Measurements from ENCODE around the gene MCTP2. TPM values are rescaled to one million over a fixed set of nuclear protein-coding genes. Genes with fewer than 3 reads are reported as not detected.

Gene MCTP2
- total RNA-seq, 1 donor from 2014 or later: 6.3 TPM

DNA sequence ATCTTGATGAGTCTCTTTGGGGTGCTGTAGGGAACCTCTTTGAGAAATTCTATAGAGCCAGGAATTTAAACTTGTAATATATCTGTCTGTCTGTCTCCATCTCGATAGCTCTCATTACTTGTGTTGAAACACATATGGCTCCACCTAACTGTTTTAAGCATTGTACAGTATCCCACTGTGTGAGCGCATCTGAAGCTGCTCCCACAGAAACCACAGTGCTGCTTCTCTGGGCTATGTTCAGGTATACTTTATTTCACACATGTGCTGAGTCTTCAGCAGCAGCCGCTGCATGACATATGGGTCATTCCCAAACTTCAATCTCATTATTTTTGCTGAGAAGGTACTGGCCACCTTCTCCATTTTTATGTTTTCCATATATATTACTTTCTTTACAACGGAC lies 63.9 kb downstream of the MCTP2 start:
- no peak for DNase-seq (ENCODE audit: low read depth)
- Histone ChIP-seq H3K4me3 (ENCODE audit: low read depth, low read length) (no peak overlapping the region), H3K27me3 (ENCODE audit: control insufficient read depth, insufficient read depth, low read length) (no peaks in the 10 kb centered on the region), H3K36me3 (ENCODE audit: control insufficient read depth, insufficient read depth, low read length) (no peaks in the 10 kb centered on the region)
- TF ChIP-seq, protein P1, sequence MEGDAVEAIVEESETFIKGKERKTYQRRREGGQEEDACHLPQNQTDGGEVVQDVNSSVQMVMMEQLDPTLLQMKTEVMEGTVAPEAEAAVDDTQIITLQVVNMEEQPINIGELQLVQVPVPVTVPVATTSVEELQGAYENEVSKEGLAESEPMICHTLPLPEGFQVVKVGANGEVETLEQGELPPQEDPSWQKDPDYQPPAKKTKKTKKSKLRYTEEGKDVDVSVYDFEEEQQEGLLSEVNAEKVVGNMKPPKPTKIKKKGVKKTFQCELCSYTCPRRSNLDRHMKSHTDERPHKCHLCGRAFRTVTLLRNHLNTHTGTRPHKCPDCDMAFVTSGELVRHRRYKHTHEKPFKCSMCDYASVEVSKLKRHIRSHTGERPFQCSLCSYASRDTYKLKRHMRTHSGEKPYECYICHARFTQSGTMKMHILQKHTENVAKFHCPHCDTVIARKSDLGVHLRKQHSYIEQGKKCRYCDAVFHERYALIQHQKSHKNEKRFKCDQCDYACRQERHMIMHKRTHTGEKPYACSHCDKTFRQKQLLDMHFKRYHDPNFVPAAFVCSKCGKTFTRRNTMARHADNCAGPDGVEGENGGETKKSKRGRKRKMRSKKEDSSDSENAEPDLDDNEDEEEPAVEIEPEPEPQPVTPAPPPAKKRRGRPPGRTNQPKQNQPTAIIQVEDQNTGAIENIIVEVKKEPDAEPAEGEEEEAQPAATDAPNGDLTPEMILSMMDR (IDR thresholded peaks at IDR 0.05; ENCODE audit: insufficient read depth, low read length, poor library complexity, severe bottlenecking): no peak

DNA sequence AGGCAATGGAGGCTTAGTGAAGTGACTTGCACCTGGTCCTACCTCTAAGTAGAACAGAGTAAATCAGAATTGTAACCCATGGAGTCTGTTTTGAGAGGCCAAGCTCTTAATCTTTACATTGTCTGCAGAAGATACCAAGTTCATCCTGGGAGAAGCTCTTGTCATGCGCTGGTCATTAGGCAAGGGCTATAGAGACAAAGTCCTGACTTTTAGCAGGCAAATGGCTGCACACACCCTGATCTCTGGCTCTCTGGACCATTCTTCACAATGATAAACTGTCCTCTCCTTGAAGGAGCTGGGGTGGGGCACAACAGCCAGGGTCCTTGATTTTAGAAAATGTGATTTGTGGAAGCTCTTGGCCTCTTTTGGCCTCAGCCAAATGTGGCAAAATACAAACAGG lies 65.4 kb downstream of the MCTP2 start:
- TF ChIP-seq, protein P1 (IDR thresholded peaks at IDR 0.05; ENCODE audit: insufficient read depth, low read length, poor library complexity, severe bottlenecking): no peak
- DNase-seq (ENCODE audit: low read depth): no peak
- Histone ChIP-seq H3K36me3 (ENCODE audit: control insufficient read depth, insufficient read depth, low read length) (no peaks in the 10 kb centered on the region), H3K4me3 (ENCODE audit: low read depth, low read length) (no peak overlapping the region), H3K27me3 (ENCODE audit: control insufficient read depth, insufficient read depth, low read length) (no peaks in the 10 kb centered on the region)

DNA sequence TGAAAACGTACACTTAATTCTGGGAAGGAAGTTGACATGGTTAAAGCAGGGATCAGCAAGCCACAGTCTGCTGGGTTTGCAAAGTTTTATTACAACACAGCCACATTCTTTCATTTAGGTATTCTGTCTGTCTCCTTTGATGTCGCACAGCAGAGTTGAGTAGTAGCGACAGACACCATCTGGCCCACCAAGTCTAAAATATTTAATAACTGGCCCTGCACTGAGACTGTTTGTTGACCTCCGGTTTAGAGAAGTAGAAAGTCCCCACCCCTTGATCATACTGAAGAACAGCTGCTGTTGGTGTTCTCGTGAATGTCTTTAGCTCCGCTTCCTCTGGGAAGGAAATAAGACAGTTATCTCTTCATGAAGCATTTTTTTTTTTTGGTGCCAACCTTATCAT lies 66.2 kb downstream of the MCTP2 start:
- no peaks in the 10 kb centered on the region for H3K36me3 ChIP-seq (ENCODE audit: control insufficient read depth, insufficient read depth, low read length)
- DNase-seq (ENCODE audit: low read depth): no peak
- no peaks in the 10 kb centered on the region for H3K27me3 ChIP-seq (ENCODE audit: control insufficient read depth, insufficient read depth, low read length)
- no peak overlapping the region for H3K4me3 ChIP-seq (ENCODE audit: low read depth, low read length)
- TF ChIP-seq, protein P1 (IDR thresholded peaks at IDR 0.05; ENCODE audit: insufficient read depth, low read length, poor library complexity, severe bottlenecking): no peak

DNA sequence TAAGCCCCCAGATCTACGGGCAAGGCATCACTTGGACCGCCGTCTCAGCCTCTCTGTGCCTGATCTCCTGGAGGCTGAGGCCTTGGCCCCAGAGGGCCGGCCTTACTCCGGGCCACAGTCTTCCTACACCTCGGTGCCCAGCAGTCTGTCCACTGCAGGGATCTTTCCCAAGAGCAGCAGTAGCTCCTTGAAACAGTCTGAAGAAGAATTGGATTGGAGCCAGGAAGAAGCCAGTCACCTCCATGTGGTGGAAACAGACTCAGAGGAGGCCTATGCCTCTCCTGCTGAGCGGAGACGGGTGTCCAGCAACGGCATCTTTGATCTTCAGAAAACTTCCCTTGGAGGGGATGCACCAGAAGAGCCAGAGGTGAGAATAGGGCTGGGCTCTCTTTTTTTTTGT lies 67.0 kb downstream of the MCTP2 start:
- TF ChIP-seq, protein P1 (IDR thresholded peaks at IDR 0.05; ENCODE audit: insufficient read depth, low read length, poor library complexity, severe bottlenecking): no peak
- Histone ChIP-seq H3K4me3 (ENCODE audit: low read depth, low read length) (no peak overlapping the region), H3K27me3 (ENCODE audit: control insufficient read depth, insufficient read depth, low read length) (no peaks in the 10 kb centered on the region), H3K36me3 (ENCODE audit: control insufficient read depth, insufficient read depth, low read length) (no peaks in the 10 kb centered on the region)
- DNase-seq (ENCODE audit: low read depth): no peak

DNA sequence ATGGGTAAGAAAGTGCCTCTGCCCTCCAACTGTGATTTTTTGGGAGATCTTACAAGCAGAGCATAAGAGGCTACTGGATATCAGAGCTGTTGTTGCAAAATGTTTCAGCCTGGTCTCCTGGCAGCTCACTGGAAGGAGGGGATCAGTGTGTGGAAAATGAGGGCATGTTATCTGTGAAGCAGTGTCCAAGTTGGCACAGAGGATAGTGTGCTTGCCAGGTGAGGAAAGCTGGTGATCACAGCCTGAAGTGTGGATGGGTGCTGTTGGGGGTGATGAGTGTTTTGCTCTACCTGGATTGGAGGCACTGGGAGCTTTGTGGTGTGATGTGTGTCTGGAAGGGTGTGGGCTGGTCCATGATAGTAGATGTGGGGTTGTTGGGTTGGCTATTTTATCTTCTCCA lies 69.3 kb downstream of the MCTP2 start:
- TF ChIP-seq, protein P1 (IDR thresholded peaks at IDR 0.05; ENCODE audit: insufficient read depth, low read length, poor library complexity, severe bottlenecking): no peak
- no peak for DNase-seq (ENCODE audit: low read depth)

DNA sequence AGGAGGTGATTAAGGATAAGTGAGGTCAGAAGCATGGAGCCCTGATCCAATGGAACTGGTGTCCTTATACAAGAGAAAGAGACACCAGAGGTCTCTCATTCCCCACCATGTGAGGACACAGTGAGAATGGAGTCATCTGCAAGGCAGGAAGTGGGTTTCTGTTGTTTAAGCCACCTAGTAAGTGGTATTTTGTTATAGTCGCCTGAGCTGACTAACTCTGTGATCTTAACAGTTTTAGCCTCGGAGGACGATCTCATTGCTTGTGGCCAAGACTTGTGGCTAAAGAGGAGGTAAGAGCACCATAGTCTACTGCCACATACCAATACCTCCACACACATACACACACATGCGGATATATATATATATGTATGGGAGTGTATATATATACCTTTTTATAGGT lies 73.8 kb downstream of the MCTP2 start:
- DNase-seq (ENCODE audit: low read depth): no peak
- no peaks in the 10 kb centered on the region for H3K27me3 ChIP-seq (ENCODE audit: control insufficient read depth, insufficient read depth, low read length)

More for the DNA sequence above, 69.3 kb downstream of the MCTP2 start:
- Histone ChIP-seq H3K27me3 (ENCODE audit: control insufficient read depth, insufficient read depth, low read length) (no peaks in the 10 kb centered on the region), H3K36me3 (ENCODE audit: control insufficient read depth, insufficient read depth, low read length) (no peaks in the 10 kb centered on the region), H3K4me3 (ENCODE audit: low read depth, low read length) (no peak overlapping the region)

More for the DNA sequence above, 73.8 kb downstream of the MCTP2 start:
- no peaks in the 10 kb centered on the region for H3K36me3 ChIP-seq (ENCODE audit: control insufficient read depth, insufficient read depth, low read length)
- no peak overlapping the region for H3K4me3 ChIP-seq (ENCODE audit: low read depth, low read length)
- TF ChIP-seq, protein P1 (IDR thresholded peaks at IDR 0.05; ENCODE audit: insufficient read depth, low read length, poor library complexity, severe bottlenecking): no peak

Data from kidney epithelial cell (primary cell).